ENCODE data around the gene MORC4.

DNA sequence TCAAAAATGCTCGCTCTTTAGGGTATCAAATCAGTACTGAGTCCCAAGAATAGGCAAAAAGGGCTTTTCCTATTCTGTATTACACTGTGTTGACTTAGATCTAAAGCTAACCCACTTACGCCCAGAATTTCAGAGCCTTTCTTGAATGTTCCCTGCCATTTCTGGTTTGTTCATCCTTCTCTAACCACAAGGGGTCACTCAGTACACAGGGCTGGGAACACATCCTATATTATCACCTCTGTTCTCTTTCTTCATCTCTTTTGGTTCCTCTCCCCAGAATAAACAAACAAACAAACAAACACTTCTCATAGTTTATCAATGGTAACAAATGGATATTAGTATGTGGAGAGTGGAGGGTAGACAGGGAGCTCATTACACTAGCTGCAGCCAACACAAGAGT is 25.5 kb upstream of the MORC4 start:
- TF ChIP-seq, protein P1, sequence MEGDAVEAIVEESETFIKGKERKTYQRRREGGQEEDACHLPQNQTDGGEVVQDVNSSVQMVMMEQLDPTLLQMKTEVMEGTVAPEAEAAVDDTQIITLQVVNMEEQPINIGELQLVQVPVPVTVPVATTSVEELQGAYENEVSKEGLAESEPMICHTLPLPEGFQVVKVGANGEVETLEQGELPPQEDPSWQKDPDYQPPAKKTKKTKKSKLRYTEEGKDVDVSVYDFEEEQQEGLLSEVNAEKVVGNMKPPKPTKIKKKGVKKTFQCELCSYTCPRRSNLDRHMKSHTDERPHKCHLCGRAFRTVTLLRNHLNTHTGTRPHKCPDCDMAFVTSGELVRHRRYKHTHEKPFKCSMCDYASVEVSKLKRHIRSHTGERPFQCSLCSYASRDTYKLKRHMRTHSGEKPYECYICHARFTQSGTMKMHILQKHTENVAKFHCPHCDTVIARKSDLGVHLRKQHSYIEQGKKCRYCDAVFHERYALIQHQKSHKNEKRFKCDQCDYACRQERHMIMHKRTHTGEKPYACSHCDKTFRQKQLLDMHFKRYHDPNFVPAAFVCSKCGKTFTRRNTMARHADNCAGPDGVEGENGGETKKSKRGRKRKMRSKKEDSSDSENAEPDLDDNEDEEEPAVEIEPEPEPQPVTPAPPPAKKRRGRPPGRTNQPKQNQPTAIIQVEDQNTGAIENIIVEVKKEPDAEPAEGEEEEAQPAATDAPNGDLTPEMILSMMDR (IDR thresholded peaks at IDR 0.05 in 8 of 11, conservative IDR thresholded peaks at IDR 0.05 in 3 of 11): peak in 2 of 11 experiments; percentile 19 to 21
- no peak for TF ChIP-seq POLR2A (IDR thresholded peaks at IDR 0.05)

Measured in spleen (tissue), 7 donors.